Measurements from ENCODE around the gene CD58.

The CD58 gene

DNA sequence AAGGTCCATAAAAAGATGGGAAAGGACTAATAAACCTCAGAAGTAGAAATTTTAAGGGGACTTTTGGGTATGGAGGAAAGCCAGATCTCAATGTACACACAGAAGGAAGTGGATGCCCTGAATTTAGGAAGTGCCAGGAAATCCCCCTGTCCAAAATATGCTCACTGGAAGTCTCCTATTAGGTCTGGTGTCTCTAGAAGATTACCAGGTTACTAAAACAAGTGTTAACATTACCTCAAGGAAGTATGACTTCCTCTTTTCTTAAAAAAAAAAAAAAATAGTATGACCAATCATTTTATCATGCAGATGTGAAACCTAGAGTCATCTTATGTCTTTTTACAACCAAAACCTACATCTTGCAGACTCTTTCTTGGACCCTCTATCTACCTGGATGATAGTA is 30.7 kb downstream of the CD58 start:
- no peak for DNase-seq (ENCODE audit: low read depth)

DNA sequence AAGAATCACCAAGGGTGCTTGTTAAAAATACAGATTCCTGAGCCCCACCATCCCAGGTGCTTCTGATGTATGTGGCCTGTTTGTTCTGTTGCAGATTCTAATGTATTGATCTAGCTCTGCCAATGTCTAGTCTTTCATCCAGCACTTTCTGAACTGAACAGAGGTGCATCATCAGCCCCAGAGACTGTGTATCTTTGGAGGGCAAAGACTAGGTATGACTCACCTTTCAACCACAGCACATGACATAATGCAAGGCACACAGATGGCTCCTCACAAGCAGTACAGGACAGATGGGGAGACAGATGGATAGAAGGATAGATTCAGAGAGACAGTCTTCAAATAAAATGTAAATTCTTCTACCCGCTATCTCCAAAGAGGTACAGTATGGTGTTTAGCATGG is 32.3 kb downstream of the CD58 start:
- DNase-seq (ENCODE audit: low read depth): no peak

DNA sequence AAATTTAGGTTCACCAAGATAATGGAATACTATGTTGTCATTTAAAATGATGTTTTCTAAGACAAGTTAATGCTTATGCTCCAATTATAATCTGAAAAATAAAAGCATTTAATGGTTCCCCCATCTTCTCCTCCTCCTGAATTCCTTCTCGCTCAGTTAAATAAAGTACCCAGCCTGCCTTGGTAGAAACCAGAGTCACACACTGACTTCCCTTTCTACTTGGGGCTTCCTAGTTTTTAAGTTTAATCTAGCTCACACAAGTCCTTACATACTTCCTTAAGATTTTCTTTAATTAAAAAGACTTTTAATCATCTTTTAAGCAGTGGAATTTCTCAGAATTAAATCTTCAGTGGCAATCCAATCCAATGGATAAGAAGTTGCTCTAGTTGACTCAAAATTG is 32.9 kb downstream of the CD58 start:
- no peak for DNase-seq (ENCODE audit: low read depth)

DNA sequence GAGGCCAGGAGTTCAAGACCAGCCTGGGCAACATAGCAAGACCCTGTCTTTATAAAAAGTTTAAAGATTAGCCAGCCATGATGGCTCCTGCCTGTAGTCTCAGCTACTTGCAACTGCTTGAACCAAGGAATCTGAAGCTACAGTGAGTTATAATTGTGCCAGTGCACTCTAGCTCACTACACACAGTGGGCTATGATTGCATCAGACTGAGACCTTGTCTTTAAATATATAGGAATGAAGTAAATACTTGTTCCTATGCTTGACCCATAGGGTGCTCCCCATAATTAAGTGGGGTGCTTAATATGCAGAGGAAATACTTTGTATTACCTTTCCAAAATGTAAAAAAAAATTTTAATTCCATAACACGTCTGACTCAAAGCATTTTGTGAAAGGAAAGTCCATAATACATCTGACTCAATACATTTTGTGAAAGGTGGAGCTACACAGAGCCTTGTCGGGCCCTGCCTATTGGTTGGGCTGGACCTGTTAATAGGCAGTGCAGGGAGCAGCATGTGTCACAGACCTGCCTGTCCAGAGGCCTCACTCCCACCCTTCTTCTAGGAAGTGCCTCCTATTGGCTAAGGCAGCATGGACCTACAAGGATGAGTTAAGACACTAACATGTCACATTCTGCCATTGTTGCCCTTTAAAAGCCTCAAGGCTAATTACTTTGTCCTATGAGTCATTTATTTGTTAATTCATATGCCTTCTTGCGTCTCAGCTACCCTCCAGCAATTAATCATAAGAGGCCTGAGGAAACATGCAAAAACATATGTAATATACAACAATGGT is 33.6 kb downstream of the CD58 start:
- no peak for DNase-seq (ENCODE audit: low read depth)

DNA sequence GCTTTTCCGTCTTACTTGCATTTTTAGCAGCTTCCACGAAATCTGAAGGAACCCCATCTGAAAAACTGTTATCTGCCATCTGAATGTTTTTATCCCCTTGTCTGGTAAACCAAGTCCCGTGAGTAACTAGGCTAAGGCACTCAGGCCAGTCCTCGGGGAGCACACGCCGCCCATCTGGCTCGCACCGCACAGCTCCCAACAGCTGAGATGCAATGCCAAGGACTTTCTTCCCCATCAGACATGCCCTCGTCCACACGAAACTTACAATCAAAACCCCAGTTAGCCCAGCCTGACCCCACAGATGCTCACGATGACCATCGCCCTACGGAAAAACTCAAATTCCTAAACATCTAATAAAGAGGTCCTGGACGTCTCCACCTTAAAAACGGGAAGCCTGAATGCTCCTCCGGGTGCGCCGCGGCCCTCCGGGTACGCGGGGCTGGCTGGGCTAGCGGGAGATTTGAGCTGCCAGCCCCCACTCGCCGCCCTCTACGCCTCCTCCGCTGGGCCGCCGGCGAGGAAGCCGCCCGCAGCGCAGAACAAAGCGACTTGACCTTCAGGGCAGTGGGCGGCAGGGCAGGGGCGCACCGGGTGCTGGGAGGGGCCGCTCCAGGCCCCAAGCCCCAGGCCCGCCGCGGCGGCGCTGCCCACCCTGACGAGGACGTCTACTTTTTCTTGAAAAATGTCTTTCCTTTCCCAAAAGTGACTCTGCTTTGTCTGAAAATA is 36.6 kb downstream of the CD58 start:
- DNase-seq (ENCODE audit: low read depth): no peak

DNA sequence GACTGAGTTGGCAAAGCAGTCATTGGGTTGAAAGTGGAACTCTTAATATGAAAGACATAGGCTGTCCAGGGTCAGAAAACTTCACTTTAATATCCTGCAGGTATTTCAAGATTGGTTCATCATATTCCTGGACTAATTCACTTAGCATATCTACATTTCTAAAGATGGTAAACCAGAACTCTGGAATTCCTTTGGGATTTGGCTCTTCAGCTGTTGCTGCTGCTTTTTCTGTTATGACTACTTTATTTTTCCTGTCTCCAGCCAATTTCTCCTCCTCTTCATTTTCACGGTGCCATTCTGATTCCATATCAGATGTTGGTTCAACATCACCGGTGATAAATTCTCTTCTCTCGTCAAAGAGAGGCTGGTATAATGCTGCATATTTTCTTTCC is 37.4 kb downstream of the CD58 start:
- no peak for DNase-seq (ENCODE audit: low read depth)

DNA sequence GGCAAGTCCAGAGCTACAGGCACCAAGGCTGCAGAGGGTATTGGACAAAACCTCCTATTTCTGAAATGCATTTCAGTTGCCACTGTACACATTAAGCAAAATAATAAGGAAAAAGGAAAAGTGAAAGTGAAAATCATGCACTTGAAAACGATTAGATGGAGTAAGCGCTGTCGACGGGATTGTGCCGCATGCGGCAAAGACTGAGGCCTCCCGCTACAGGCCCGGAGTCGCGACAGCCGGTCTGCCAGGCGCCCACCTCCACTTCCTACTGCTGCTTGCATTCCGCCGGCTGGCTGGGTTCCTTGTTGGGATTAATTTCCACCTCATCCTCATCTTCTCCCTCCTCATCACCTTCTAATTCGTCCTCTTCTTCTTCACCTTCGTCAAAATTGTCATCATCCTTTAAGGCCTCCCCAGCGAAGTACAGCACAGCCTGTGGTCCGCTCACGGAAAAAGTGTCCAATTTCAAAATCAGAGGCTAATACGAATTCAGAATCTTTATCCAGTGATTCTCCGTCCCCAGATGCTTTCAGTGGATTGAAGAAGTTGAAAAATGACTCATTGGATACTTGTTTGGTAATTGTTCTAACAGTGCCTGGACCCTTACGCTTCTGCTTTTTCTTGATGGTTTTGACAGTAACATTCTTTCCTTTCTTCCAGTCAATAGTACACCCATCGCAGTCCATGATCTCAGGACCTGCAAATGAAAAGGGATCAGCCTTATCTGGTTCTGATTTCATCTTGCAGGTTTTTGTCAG is 38.0 kb downstream of the CD58 start:
- DNase-seq (ENCODE audit: low read depth): no peak

DNA sequence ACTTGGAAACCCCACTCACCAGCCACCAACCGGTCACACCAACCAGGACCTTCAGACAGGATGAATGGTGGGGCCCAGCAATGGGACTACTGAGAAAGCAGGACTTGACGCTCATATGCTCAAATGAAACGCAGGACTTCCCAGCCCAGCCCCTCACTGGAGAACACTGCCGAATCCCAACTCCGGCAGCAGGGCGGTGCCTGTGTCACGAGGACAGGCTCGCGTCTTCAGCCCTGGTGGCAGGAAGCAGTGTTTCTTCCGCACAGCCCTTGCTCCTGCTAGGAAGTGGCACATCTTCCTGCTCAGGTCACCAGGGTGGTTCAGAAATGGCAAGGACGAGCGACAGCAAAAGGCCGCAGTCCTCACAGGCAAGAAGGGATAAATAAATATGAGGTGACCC is 38.9 kb downstream of the CD58 start:
- no peak for DNase-seq (ENCODE audit: low read depth)

DNA sequence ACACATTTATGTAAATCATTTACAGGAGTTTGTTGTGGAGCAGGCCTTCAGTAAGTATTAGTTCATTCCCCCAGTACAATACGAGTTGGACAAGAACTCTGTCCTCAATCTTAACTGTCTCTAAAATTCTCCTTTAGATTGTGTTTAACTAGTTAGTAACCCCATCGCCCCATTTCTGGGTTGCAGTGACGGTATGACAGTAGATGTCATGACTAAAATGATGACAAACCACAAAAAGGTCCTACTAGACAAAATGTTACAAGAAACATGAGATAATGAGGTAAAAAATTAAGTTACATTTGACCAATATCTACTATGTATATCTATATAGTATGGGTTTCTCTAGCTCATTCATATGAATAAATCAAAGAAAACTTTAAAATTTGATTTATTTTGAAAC is 41.1 kb downstream of the CD58 start:
- DNase-seq (ENCODE audit: low read depth): no peak

DNA sequence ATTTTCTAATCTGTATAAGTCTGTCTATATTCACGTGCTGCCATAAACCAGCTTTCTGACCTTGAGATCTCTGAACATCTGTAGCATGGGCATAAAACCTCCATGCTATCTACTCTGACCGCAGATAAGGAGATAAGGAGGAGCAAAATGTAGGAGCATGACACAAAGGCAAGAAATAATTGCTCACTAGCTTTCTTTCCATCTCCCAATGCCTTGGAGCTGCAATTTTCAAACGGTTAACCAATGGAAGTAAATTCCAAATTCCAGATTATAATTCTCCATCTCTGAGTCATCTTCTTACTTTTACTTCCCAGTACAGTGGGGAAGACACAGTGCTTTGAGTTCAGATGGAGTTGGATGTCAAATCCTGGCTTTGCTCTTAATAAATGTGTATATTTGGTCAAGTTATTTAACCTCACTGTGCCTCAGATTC is 41.6 kb downstream of the CD58 start:
- no peak for DNase-seq (ENCODE audit: low read depth)

DNA sequence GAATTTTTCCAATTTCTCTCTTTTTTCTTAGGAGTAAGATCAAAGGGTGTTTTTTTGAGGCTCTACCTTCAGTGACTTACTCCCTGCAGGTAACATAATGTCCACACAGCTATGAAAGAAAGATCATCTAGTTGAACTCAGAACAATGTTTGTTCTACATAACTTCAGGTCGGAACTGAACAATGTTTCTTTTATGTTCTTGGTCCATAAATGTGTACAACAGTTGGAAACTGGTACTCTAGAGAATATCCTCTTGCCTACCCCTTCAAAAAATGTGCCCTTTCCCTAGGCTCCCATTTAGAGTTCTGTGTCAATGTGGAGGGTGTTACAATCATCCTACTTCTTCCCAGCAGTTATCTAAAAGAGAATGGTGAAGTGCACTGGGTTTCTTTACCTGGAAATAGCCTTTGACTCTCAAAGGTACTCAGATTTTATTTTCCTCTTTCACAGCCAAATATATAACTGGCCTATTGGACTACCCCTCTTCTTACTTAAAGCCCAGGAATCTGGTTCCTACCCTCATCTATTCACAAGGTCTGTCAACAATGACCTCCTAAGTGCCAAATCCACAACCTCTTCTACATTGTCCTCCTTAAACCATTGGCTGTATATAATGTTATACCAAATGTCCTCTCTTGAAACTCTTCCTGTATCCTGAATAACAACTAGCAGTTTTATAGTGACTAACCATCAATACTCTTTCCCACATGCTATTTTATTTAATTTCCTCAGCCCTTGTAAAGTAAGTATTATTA is 42.3 kb downstream of the CD58 start:
- DNase-seq (ENCODE audit: low read depth): no peak

DNA sequence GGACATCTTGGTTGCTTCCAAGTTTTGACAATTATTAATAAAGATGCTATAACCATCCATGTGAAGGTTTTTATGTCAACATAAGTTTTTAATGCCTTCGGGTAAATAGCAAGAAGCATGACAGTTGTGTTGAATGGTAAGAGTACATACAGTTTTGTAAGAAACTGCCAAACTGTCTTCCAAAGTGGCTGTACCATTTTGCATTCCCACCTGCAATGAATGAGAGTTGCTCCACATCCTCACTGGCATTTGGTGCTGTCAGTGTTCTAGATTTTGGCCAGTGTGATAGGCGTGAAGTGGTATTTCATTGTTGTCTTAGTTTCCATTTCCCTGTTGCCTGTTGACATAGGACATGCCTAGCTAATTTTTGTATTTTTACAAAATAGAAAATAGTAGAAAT is 45.4 kb downstream of the CD58 start:
- no peak for DNase-seq (ENCODE audit: low read depth)

DNA sequence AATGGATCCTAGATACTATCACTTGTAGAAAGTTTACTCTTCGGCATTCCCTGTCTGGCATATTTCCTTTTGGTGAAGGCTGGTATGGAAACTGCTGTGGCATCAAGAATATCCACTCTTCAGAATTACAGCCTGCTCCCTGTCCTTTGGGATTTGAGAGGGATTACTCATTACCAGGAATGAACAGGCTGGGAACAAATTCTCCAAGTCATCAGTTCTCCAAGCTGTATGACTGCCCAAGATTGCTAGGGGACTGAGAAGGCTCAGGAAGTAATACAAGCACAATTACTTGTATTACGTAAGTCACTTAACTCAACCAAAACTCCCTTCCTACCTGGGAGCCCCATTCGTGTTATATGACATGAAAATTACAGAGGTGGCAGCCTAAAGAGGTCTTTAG is 49.6 kb downstream of the CD58 start:
- DNase-seq (ENCODE audit: low read depth): no peak

DNA sequence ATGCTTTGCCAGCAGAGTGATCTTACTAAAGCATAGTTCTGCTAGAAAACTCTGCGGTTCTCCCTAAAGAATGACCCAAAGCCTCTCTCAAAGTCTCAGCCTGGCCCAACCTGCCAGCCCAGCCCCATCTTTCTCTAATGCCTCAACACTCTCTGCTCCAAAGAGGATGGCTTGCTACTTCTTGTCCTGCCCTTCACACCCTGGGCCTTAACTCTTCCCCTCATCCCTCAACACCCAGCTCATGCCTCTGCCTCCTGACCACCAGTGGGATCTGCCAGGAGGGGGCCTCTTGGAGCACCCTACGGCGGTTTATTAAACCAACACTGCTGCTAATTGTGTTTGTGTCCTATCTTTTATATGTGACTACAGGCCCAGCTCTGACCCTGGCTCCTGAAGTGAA is 52.4 kb downstream of the CD58 start:
- DNase-seq (ENCODE audit: low read depth): no peak

DNA sequence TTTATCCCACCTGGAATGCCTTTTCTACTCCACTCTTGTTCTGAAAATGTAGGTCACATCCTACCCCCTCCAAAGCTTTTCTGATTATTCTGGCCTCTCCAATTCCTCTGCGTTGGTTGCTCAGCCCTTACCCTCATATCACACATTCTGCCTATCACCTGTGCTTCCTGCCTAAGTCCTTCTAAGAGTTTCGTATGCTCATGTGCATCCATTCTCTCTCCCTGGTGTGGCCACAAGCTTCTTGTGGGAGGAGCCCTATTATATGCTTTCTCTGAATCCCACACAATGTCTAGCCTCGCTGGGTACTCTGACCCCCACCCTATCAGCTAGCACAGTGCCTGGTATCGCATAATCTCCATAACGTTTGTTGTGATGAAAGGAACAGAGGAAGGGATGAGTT is 54.2 kb downstream of the CD58 start:
- DNase-seq (ENCODE audit: low read depth): no peak

DNA sequence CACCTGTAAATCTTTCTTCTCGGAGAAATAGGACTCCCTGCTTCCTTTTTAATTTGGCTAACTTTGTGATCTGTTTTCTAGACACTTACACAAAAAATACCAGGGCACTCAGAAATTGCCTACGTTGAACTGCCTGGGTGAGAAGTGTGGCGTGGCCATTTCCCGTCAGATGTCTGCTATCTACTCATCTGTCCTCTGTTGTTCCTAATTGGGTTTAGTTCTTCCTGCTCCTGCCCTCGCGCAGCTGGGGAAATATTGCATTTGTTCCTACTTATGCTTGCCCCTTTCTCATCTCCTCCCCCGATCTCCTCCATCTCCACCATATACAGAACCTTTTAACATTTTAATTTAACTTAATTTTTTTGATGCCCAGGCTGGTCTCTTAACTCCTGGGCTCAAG is 55.1 kb downstream of the CD58 start:
- no peak for DNase-seq (ENCODE audit: low read depth)

DNA sequence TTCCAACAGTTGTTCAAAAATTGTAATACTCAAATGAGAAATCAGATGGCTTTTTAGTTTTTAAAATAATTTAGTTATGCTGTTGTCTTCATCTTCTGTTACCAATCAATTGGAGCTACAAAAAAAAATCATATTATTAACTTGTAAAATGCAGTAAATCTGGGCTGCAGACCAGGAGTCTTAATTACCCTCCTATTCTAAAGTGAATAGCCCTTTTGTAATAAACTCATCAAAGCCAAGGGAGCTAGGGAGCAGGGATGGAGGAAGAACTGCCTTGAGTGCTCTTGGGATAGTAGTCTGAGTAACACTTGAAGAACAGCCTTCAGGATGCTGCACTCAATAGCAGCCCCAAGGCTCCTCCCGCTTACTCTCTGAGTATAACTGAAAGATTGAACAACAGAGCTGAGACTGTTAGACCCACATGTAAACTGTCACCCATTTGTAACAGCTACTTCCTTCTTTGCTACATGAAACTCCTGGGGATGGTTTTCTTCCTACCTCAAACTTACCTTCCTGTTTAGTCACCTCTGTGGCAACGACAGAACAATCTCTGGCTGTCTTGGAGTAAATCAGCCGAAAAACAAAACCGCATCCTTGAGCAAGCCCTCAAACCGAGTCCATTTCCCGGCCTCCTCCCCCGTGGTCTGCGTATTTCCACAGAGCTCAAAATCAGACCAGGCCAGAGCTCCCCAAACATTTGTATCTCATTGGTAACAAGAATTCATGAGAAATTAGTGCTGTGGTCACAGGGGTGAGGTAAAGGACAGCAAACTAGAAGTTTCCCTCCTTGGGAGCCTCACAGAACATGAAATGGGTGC is 55.9 kb downstream of the CD58 start:
- no peak for DNase-seq (ENCODE audit: low read depth)

DNA sequence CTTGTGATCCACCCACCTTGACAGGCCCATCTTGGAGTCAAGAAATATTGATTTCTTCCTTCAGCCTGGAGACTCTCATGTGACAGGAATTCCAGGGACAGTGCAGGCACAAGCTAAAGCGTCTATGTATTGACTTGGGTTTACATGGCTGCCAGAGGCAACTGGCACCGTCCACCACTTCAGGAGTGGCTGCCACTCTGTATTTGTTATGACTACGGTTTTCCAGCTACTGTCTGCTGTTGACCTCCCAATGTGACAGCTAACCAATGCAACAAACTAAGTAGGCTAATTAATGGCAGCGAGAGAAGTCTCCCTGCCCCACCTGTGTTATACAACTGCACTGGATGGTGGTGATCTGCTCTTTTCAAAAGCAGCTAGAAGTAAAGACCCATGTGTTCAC is 56.9 kb downstream of the CD58 start:
- DNase-seq (ENCODE audit: low read depth): no peak

DNA sequence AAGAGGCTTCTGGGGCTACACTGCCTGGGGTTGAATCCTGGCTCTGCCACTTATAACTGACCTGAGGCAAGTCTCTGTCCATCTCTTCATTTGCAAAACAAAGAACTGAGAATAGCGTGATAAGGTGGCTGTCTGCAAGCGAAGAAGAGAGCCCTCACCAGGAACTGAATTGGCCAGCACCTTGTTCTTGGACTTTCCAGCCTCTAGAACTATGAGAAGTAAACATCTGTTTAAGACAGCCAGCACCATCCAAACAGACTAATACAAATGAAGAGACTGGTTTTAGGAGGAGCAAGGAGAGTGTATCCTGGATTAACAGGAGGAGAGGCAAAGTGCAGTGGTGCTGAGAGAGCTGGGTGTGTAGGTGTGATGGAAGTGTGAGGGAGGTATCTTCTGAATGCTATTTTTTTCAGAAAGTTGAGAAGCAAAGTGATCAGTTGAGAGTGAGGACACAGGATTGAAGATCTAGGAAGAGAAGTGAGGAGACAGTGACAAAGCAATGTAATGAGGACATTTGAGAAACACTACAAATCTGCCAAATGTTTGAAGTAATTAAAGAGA is 59.3 kb downstream of the CD58 start:
- no peak for DNase-seq (ENCODE audit: low read depth)

DNA sequence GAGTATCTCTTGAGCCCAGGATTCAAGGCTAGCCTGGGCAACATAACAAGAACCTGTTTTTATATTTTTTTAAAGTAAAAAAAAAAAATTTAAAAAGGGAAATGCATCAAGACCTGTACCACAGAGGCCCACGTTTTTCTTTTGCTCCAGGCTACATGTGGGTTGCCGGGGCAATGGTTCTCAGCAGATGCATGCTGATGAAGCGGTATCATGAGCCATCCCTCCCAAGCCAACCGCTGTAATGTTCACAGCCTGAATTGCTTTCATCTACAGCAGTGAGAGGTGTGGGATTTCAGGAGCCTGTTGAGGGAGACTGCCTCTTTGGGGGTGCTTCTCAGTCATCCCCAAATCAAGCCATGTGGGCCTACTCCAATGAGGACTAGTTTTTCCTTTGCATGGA is 60.5 kb downstream of the CD58 start:
- DNase-seq (ENCODE audit: low read depth): no peak
